ENCODE results near the gene AMPH. TPM values are rescaled to one million over a fixed set of nuclear protein-coding genes. Genes with fewer than 3 reads are reported as not detected.

Gene AMPH
- 10 to 100 TPM in 1 of 4 donors, 1 to 10 TPM in 1, under 1 TPM in 2; 0.18 to 12.4 (median 2.5) TPM for total RNA-seq

DNA sequence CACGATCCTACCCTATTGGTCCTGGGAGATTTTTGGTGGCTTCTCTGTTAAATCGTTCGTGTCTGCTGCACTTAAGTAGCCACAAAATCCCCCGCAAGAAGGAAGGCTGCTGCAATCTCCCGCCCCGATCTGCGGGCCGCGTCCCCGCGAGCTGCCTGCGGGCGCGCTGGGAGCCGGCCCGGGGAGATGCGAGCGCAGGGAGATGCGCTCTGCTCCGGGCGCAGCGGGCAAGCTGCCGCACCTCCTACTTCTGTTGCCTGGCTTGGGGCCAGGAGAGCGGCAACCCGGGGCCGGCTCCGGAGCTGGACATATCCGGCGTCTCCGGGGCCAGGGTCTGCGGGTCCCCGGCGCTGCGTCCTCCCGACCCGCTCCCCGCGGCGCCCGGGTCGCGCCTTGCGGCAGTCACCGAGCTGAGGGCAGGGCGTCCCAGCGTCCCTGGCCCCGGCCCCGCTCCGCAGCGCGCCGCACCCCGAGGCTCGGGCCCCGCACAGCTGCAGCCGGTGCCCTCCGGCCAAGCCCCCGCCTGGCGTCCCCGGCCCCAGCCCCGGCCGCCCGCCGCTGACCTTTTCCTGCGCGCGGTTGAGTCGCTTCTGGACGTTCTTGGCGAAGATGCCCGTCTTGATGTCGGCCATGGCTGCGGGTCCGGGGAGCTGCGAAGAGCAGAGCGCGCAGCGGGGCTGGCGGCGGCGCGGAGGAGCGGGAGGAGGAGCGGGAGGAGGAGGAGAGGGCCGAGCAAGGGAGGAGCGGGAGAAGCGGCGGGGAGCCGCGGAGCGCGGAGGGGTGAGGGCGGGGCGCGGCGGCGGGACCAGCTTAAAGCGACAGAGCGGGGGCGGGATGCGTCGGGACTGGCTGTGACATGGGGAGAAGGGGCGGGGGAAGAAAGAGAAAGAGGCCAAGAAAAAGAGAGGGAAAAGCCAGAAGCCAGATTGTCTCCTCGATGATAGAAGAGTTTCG is at the start of gene AMPH:
AMPH (minus strand) TSS at position 654 of the 954 bp plus-strand sequence; CDS start at position 632, 22 bp downstream.
- TF ChIP-seq, protein P1, sequence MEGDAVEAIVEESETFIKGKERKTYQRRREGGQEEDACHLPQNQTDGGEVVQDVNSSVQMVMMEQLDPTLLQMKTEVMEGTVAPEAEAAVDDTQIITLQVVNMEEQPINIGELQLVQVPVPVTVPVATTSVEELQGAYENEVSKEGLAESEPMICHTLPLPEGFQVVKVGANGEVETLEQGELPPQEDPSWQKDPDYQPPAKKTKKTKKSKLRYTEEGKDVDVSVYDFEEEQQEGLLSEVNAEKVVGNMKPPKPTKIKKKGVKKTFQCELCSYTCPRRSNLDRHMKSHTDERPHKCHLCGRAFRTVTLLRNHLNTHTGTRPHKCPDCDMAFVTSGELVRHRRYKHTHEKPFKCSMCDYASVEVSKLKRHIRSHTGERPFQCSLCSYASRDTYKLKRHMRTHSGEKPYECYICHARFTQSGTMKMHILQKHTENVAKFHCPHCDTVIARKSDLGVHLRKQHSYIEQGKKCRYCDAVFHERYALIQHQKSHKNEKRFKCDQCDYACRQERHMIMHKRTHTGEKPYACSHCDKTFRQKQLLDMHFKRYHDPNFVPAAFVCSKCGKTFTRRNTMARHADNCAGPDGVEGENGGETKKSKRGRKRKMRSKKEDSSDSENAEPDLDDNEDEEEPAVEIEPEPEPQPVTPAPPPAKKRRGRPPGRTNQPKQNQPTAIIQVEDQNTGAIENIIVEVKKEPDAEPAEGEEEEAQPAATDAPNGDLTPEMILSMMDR (IDR thresholded peaks at IDR 0.05), result no peak
- no peak for TF ChIP-seq POLR2A (IDR thresholded peaks at IDR 0.05)
- Histone ChIP-seq H3K9me3 (no peaks in the 10 kb centered on the region), H3K27ac (no peak within 1 kb of the TSS), H3K4me1 (no peaks in the 10 kb centered on the region), H3K27me3 (no peaks in the 10 kb centered on the region), H3K36me3 (no peaks in the 10 kb centered on the region), H3K4me3 (peak within 1 kb of the TSS; percentile 17 to 52 (median 44))
- peak in 1 of 3 donors; percentile 48 for DNase-seq

DNA sequence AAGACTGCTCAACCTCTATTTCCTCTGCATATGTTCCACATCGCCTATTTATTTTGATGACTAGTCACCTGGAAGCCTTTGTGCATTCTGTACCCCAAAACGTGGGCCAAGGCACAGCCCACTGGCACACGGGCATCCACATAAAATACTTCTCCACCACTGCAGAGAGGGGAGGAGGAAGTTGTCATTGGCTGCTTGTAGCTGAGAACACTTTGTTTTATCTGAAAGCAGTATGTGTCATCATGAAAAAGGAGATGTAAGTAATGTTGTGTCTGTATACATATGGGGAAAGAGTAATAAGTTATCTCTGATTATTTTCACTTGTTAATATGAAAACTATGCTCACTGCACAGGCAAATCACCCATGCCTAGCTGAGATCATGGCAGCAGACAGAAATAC is 48.2 kb upstream of the AMPH start:
- Histone ChIP-seq H3K36me3 (no peaks in the 10 kb centered on the region), H3K9me3 (no peaks in the 10 kb centered on the region), H3K4me3 (no peak overlapping the region), H3K4me1 (no peaks in the 10 kb centered on the region), H3K27me3 (no peaks in the 10 kb centered on the region), H3K27ac (no peak overlapping the region)
- DNase-seq, result no peak
- no peak for TF ChIP-seq POLR2A (IDR thresholded peaks at IDR 0.05)
- TF ChIP-seq, protein P1 (IDR thresholded peaks at IDR 0.05), result no peak

DNA sequence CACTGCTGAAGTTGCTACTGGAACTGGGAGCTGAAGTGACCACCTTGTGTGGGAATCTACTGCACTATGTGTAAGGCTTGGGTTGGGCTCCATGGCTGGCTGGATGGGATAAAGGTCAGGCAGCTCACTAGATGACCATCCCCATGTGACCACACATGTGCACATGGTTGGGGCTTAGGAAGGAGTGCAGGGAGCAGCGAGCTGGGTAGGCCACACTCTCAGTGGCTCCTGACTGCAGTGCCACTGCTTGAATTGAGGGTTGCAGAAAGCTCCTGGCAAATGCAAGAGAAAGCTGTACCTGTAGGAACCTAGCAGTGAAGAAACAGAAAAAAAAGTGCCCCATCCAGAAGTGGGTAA is 47.5 kb upstream of the AMPH start:
- no peaks in the 10 kb centered on the region for H3K36me3 ChIP-seq
- TF ChIP-seq POLR2A (IDR thresholded peaks at IDR 0.05), result no peak
- TF ChIP-seq, protein P1 (IDR thresholded peaks at IDR 0.05), result no peak
- H3K27ac ChIP-seq, result no peak overlapping the region
- no peak for DNase-seq
- no peaks in the 10 kb centered on the region for H3K27me3 ChIP-seq
- H3K9me3 ChIP-seq, result no peaks in the 10 kb centered on the region
- no peak overlapping the region for H3K4me3 ChIP-seq
- no peaks in the 10 kb centered on the region for H3K4me1 ChIP-seq

DNA sequence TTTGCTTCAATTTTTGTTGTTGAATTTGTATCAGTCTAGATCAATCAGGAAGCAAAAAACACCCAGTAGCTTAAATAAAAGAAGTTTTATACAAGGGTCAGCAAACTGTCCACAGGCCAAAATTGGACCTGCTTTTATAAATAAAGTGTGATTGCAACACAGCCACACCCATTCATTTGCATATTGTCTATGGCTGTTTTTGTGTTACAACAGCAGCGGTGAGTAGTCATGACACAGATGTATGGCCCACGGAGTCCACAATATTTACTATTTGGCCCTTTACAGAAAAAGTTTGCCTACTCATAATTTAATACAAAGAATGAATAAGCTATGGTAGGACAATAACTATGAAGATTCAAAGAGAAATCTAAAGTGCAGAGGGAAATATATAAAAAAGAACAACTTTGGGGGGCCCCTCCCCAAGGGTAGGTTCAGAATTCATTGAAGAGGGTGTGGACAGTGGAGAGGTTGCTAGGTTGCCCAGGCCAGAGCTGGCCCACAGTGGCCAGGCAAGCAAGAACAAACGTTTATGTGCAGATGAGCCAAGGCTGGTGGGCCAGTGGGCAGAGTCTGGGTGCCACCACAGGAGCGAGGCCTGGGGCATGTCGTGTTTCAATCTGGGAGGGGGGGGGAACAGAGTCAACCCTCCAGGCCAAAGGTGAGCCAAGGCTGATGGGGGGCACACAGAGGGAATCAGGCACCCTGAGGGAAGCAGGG is 47.0 kb upstream of the AMPH start:
- TF ChIP-seq, protein P1 (IDR thresholded peaks at IDR 0.05), result no peak
- no peak for TF ChIP-seq POLR2A (IDR thresholded peaks at IDR 0.05)
- Histone ChIP-seq H3K4me3 (no peak overlapping the region), H3K9me3 (no peaks in the 10 kb centered on the region), H3K36me3 (no peaks in the 10 kb centered on the region), H3K27me3 (no peaks in the 10 kb centered on the region), H3K27ac (no peak overlapping the region), H3K4me1 (no peaks in the 10 kb centered on the region)
- no peak for DNase-seq

DNA sequence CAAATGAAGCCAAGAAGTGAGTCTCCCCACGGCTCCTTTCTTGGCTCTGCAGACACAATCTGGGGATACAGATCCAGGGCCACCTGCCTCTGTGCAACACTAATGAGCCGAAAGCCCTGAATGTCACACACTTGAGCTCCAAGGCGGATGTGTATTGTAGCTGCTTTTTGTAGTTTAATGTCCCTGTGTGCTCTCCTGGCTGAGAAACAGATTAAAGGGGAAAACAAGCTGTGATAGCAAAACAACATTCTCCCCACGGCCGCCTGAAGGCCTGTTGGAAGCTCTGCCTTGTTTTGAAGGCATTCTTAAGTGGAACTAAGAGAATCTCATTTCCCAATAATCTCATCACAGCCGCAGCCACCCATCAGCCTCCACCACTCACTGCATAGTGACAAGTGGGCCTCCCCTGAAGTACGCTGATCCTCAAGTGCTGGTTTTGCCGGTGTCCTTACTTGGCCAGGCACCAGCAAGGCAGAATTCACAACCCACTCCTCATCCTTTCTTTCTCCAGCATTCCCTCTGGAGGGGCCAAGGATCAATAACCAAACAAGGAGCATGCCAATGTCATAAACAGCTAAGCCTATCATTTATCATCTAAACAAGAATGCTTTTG is 44.4 kb upstream of the AMPH start:
- no peak for DNase-seq
- H3K4me1 ChIP-seq, result no peaks in the 10 kb centered on the region
- H3K27me3 ChIP-seq, result no peaks in the 10 kb centered on the region
- no peak overlapping the region for H3K27ac ChIP-seq
- no peak for TF ChIP-seq POLR2A (IDR thresholded peaks at IDR 0.05)
- TF ChIP-seq, protein P1 (IDR thresholded peaks at IDR 0.05), result no peak
- no peak overlapping the region for H3K4me3 ChIP-seq
- no peaks in the 10 kb centered on the region for H3K36me3 ChIP-seq
- H3K9me3 ChIP-seq, result no peaks in the 10 kb centered on the region
